Measurements from ENCODE around the gene SLC39A11.

The SLC39A11 gene

GRCh38 chr17:72795941-72796340 is 296.5 kb downstream of the SLC39A11 start:
- CTCF ChIA-PET, result no interaction called here
- DNase-seq, result no peak
- Histone ChIP-seq H3K9me3 (ENCODE audit: control extremely low read depth in 1 of 5, control insufficient read depth in 4 of 5, insufficient read depth in 2 of 5, low read depth in 1 of 5, low read length in 4 of 5) (peaks cover 0 to 68% (median 28%) of the 10 kb centered on the region in 5 experiments), H3K27me3 (replicated peaks in 2 of 5; ENCODE audit: control insufficient read depth in 4 of 5, insufficient read depth in 5 of 5, low read length in 4 of 5) (no peaks in the 10 kb centered on the region), H3K4me3 (ENCODE audit: control insufficient read depth in 1 of 7, extremely low read depth in 1 of 7, insufficient read depth in 4 of 7, low read depth in 2 of 7, low read length in 6 of 7) (no peak overlapping the region), H3K4me1 (ENCODE audit: control extremely low read depth in 1 of 4, control insufficient read depth in 4 of 4, insufficient read depth in 4 of 4, low read length in 3 of 4) (no peaks in the 10 kb centered on the region), H3K36me3 (ENCODE audit: control insufficient read depth in 4 of 4, insufficient read depth in 4 of 4, low read length in 3 of 4) (peaks cover 2 to 10% (median 7%) of the 10 kb centered on the region in 4 experiments), H3K27ac (ENCODE audit: insufficient read depth in 1 of 2, low read depth in 1 of 2, low read length in 2 of 2, poor library complexity in 1 of 2, severe bottlenecking in 2 of 2) (no peak overlapping the region)
- 100% methylated on average over 5 of the region's 5 CpGs for WGBS (ENCODE audit: insufficient coverage)
- POLR2A ChIA-PET, result no interaction called here

DNA sequence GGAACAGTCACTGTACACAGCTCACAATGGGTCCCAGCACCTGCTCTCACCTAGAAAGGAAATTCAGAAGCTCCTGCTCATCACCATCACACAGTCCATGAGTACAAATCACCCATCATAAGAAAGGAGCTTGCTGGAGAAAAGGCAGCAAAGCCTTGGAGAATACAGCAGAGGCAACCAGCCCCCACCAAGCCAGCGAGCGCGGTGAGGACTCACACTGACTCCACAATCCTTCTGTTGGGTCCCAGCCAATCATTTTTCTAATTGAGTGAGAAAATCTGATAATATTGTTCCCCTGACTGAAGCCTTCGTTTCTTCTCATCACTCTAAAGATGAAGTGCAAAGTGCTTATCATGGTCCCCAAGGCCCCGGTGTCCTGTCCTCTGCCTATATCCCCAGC is 298.3 kb downstream of the SLC39A11 start:
- no peaks in the 10 kb centered on the region for H3K27me3 ChIP-seq (replicated peaks in 2 of 5; ENCODE audit: control insufficient read depth in 4 of 5, insufficient read depth in 5 of 5, low read length in 4 of 5)
- peaks cover 0 to 62% (median 30%) of the 10 kb centered on the region in 5 experiments for H3K9me3 ChIP-seq (ENCODE audit: control extremely low read depth in 1 of 5, control insufficient read depth in 4 of 5, insufficient read depth in 2 of 5, low read depth in 1 of 5, low read length in 4 of 5)
- CTCF ChIA-PET, result no interaction called here
- H3K36me3 ChIP-seq (ENCODE audit: control insufficient read depth in 4 of 4, insufficient read depth in 4 of 4, low read length in 3 of 4), result peaks cover 2 to 12% (median 8%) of the 10 kb centered on the region in 4 experiments
- no peaks in the 10 kb centered on the region for H3K4me1 ChIP-seq (ENCODE audit: control extremely low read depth in 1 of 4, control insufficient read depth in 4 of 4, insufficient read depth in 4 of 4, low read length in 3 of 4)
- POLR2A ChIA-PET, result no interaction called here
- no peak overlapping the region for H3K27ac ChIP-seq (ENCODE audit: insufficient read depth in 1 of 2, low read depth in 1 of 2, low read length in 2 of 2, poor library complexity in 1 of 2, severe bottlenecking in 2 of 2)
- no peak for DNase-seq
- no peak overlapping the region for H3K4me3 ChIP-seq (ENCODE audit: control insufficient read depth in 1 of 7, extremely low read depth in 1 of 7, insufficient read depth in 4 of 7, low read depth in 2 of 7, low read length in 6 of 7)
- 88% methylated on average over 2 of the region's 5 CpGs for WGBS (ENCODE audit: insufficient coverage)

- CTCF ChIA-PET, result no interaction called here
Measured at GRCh38 chr17:72792771-72793170, 299.7 kb downstream of the SLC39A11 start.

GRCh38 chr17:72790190-72790589 is 302.3 kb downstream of the SLC39A11 start:
- H3K9me3 ChIP-seq (ENCODE audit: control extremely low read depth in 1 of 5, control insufficient read depth in 4 of 5, insufficient read depth in 2 of 5, low read depth in 1 of 5, low read length in 4 of 5), result peaks cover 0 to 41% (median 24%) of the 10 kb centered on the region in 5 experiments
- no peak for DNase-seq
- H3K27ac ChIP-seq (ENCODE audit: insufficient read depth in 1 of 2, low read depth in 1 of 2, low read length in 2 of 2, poor library complexity in 1 of 2, severe bottlenecking in 2 of 2), result no peak overlapping the region
- no peaks in the 10 kb centered on the region for H3K27me3 ChIP-seq (replicated peaks in 2 of 5; ENCODE audit: control insufficient read depth in 4 of 5, insufficient read depth in 5 of 5, low read length in 4 of 5)
- POLR2A ChIA-PET, result no interaction called here
- CTCF ChIA-PET, result no interaction called here
- no CpG with 5 or more reads among the region's 3 CpGs for WGBS (ENCODE audit: insufficient coverage)
- H3K4me3 ChIP-seq (ENCODE audit: control insufficient read depth in 1 of 7, extremely low read depth in 1 of 7, insufficient read depth in 4 of 7, low read depth in 2 of 7, low read length in 6 of 7), result no peak overlapping the region
- peaks cover 2 to 11% (median 6%) of the 10 kb centered on the region in 4 experiments for H3K36me3 ChIP-seq (ENCODE audit: control insufficient read depth in 4 of 4, insufficient read depth in 4 of 4, low read length in 3 of 4)
- H3K4me1 ChIP-seq (ENCODE audit: control extremely low read depth in 1 of 4, control insufficient read depth in 4 of 4, insufficient read depth in 4 of 4, low read length in 3 of 4), result no peaks in the 10 kb centered on the region

More at GRCh38 chr17:72792771-72793170, 299.7 kb downstream of the SLC39A11 start:
- Histone ChIP-seq H3K36me3 (ENCODE audit: control insufficient read depth in 4 of 4, insufficient read depth in 4 of 4, low read length in 3 of 4) (peaks cover 2 to 12% (median 7%) of the 10 kb centered on the region in 4 experiments), H3K4me1 (ENCODE audit: control extremely low read depth in 1 of 4, control insufficient read depth in 4 of 4, insufficient read depth in 4 of 4, low read length in 3 of 4) (no peaks in the 10 kb centered on the region), H3K27ac (ENCODE audit: insufficient read depth in 1 of 2, low read depth in 1 of 2, low read length in 2 of 2, poor library complexity in 1 of 2, severe bottlenecking in 2 of 2) (no peak overlapping the region), H3K27me3 (replicated peaks in 2 of 5; ENCODE audit: control insufficient read depth in 4 of 5, insufficient read depth in 5 of 5, low read length in 4 of 5) (no peaks in the 10 kb centered on the region), H3K9me3 (ENCODE audit: control extremely low read depth in 1 of 5, control insufficient read depth in 4 of 5, insufficient read depth in 2 of 5, low read depth in 1 of 5, low read length in 4 of 5) (peaks cover 0 to 55% (median 29%) of the 10 kb centered on the region in 5 experiments), H3K4me3 (ENCODE audit: control insufficient read depth in 1 of 7, extremely low read depth in 1 of 7, insufficient read depth in 4 of 7, low read depth in 2 of 7, low read length in 6 of 7) (no peak overlapping the region)
- 96% methylated on average over 5 of the region's 5 CpGs for WGBS (ENCODE audit: insufficient coverage)
- no peak for DNase-seq
- POLR2A ChIA-PET, result no interaction called here

DNA sequence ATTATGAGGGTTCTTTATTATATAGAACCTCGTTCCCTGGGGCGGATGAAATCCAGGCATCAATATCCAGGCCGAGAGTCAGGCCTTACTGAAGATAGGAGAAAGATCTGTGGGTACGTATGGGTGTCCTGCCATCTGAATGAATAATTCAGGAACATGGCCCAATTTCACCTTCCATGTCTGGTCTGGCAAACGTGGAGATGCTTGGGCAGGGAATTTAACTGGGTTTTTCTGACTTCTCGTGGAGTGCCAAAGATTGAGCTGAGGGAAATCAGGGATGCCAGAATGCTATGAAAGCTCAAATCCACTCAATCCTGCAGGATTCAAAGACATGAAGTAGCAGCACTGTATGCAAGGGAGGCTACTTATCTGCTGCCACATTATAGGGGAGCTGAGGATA is 302.8 kb downstream of the SLC39A11 start:
- ChIA-PET POLR2A (no interaction called here), CTCF (no interaction called here)
- H3K27me3 ChIP-seq (replicated peaks in 2 of 5; ENCODE audit: control insufficient read depth in 4 of 5, insufficient read depth in 5 of 5, low read length in 4 of 5), result no peaks in the 10 kb centered on the region
- WGBS (ENCODE audit: insufficient coverage), result 100% methylated on average over 5 of the region's 6 CpGs
- H3K4me1 ChIP-seq (ENCODE audit: control extremely low read depth in 1 of 4, control insufficient read depth in 4 of 4, insufficient read depth in 4 of 4, low read length in 3 of 4), result no peaks in the 10 kb centered on the region
- peaks cover 2 to 8% (median 6%) of the 10 kb centered on the region in 4 experiments for H3K36me3 ChIP-seq (ENCODE audit: control insufficient read depth in 4 of 4, insufficient read depth in 4 of 4, low read length in 3 of 4)
- H3K9me3 ChIP-seq (ENCODE audit: control extremely low read depth in 1 of 5, control insufficient read depth in 4 of 5, insufficient read depth in 2 of 5, low read depth in 1 of 5, low read length in 4 of 5), result peaks cover 0 to 36% (median 21%) of the 10 kb centered on the region in 5 experiments
- H3K4me3 ChIP-seq (ENCODE audit: control insufficient read depth in 1 of 7, extremely low read depth in 1 of 7, insufficient read depth in 4 of 7, low read depth in 2 of 7, low read length in 6 of 7), result no peak overlapping the region
- no peak overlapping the region for H3K27ac ChIP-seq (ENCODE audit: insufficient read depth in 1 of 2, low read depth in 1 of 2, low read length in 2 of 2, poor library complexity in 1 of 2, severe bottlenecking in 2 of 2)
- DNase-seq, result no peak

DNA sequence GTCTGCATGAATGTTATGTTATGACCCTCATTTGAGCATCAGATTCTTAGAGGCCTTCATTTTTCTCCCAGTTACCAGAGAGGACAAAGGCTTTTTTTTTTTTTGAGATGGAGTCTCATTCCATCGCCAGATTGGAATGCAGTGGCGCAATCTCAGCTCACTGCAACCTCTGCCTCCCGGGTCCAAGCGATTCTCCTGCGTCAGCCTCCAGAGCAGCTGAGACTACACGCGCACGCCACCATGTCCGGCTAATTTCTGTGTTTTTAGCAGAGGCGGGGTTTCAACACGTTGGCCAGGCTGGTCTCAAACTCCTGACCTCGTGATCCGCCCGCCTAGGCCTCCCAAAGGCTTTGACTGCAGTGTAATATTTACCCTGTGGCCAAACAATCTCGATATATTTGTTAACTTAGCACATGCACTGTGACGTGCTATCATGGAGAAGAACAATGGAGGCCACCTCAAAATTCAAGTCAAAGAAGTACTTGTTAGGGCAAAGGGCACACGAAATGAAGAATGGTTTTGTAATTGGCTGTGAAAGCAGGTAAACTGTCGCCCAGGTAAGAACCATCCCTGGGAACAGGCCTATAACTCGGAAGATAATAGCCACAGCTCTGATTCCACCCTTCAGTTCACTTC is 303.4 kb downstream of the SLC39A11 start:
- Histone ChIP-seq H3K36me3 (ENCODE audit: control insufficient read depth in 4 of 4, insufficient read depth in 4 of 4, low read length in 3 of 4) (peaks cover 2 to 8% (median 6%) of the 10 kb centered on the region in 4 experiments), H3K27me3 (replicated peaks in 2 of 5; ENCODE audit: control insufficient read depth in 4 of 5, insufficient read depth in 5 of 5, low read length in 4 of 5) (no peaks in the 10 kb centered on the region), H3K4me3 (ENCODE audit: control insufficient read depth in 1 of 7, extremely low read depth in 1 of 7, insufficient read depth in 4 of 7, low read depth in 2 of 7, low read length in 6 of 7) (no peak overlapping the region), H3K4me1 (ENCODE audit: control extremely low read depth in 1 of 4, control insufficient read depth in 4 of 4, insufficient read depth in 4 of 4, low read length in 3 of 4) (no peaks in the 10 kb centered on the region), H3K9me3 (ENCODE audit: control extremely low read depth in 1 of 5, control insufficient read depth in 4 of 5, insufficient read depth in 2 of 5, low read depth in 1 of 5, low read length in 4 of 5) (peaks cover 0 to 30% (median 16%) of the 10 kb centered on the region in 5 experiments), H3K27ac (ENCODE audit: insufficient read depth in 1 of 2, low read depth in 1 of 2, low read length in 2 of 2, poor library complexity in 1 of 2, severe bottlenecking in 2 of 2) (no peak overlapping the region)
- 98% methylated on average over 12 of the region's 19 CpGs for WGBS (ENCODE audit: insufficient coverage)
- ChIA-PET POLR2A (no interaction called here), CTCF (no interaction called here)
- DNase-seq, result no peak

DNA sequence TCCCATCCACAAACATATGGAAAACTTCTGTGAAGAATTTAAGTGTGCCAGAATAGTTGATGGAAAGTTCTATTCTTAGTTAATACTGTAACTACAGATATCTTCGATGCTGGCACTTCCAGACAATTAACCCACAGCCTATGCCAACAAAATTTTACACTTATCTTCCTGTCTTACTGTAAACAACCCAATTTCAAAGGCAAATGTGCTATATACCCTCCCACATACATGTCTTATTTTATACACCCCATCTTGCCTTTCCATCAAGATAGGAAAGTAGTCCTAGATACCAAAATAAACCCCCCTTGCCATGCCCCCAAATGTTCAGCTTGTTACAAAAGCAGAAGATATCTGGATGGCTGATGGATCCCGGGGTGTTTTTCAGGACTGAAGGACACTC is 306.3 kb downstream of the SLC39A11 start:
- ChIA-PET CTCF (no interaction called here), POLR2A (no interaction called here)
- DNase-seq, result no peak

More for the DNA sequence above, 306.3 kb downstream of the SLC39A11 start:
- 100% methylated on average over 1 of the region's 2 CpGs for WGBS (ENCODE audit: insufficient coverage)
- no peaks in the 10 kb centered on the region for H3K27me3 ChIP-seq (replicated peaks in 2 of 5; ENCODE audit: control insufficient read depth in 4 of 5, insufficient read depth in 5 of 5, low read length in 4 of 5)
- no peak overlapping the region for H3K4me3 ChIP-seq (ENCODE audit: control insufficient read depth in 1 of 7, extremely low read depth in 1 of 7, insufficient read depth in 4 of 7, low read depth in 2 of 7, low read length in 6 of 7)
- no peaks in the 10 kb centered on the region for H3K4me1 ChIP-seq (ENCODE audit: control extremely low read depth in 1 of 4, control insufficient read depth in 4 of 4, insufficient read depth in 4 of 4, low read length in 3 of 4)
- no peak overlapping the region for H3K27ac ChIP-seq (ENCODE audit: insufficient read depth in 1 of 2, low read depth in 1 of 2, low read length in 2 of 2, poor library complexity in 1 of 2, severe bottlenecking in 2 of 2)
- peaks cover 0 to 6% (median 3%) of the 10 kb centered on the region in 5 experiments for H3K9me3 ChIP-seq (ENCODE audit: control extremely low read depth in 1 of 5, control insufficient read depth in 4 of 5, insufficient read depth in 2 of 5, low read depth in 1 of 5, low read length in 4 of 5)
- peaks cover 0 to 3% (median 1%) of the 10 kb centered on the region in 4 experiments for H3K36me3 ChIP-seq (ENCODE audit: control insufficient read depth in 4 of 4, insufficient read depth in 4 of 4, low read length in 3 of 4)
